ENCODE measurements around the gene PLEKHG5.

- TF ChIP-seq USF1 (IDR thresholded peaks at IDR 0.05) (no peak), FOXM1 (IDR thresholded peaks at IDR 0.05; ENCODE audit: borderline replicate concordance, low read depth) (no peak), TCF12 (IDR thresholded peaks at IDR 0.05; ENCODE audit: low read depth) (no peak)
Observed at GRCh38 chr1:6503884-6504602, 12.6 kb upstream of the PLEKHG5 start.
